ENCODE measurements around the gene MEIOSIN.

DNA sequence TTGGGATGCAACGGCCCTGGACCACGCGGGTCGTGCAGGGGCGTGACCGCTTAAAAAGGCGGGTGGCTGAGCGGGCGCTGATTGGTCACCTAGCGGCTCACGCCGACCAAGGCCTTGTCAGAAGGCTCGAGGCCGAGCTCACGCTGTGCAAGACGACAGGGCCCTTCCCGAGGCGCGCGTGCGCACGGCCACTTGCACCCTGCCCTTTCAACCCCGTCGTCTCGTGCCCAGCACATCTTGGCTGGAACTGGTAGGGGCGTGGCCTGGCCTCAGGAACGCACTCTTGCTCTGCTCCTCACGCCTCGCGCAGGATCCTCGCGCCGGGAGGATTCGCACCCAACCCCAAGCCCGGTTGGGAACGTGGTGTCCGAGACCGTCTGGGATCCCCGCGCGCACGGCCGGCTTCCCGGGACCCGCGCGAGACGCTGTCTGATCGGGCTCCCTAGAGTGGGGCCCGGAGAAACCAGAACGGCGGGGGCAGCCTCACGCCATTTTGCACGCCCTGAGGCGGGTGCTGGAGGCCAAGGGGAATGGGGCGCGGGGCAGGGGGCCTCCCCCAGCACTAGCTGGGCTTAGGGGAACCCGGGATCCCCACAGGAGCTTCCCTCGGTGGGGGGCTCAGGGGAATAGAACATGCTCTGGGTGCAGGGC lies at the start of gene MEIOSIN:
- TF ChIP-seq, protein P1, sequence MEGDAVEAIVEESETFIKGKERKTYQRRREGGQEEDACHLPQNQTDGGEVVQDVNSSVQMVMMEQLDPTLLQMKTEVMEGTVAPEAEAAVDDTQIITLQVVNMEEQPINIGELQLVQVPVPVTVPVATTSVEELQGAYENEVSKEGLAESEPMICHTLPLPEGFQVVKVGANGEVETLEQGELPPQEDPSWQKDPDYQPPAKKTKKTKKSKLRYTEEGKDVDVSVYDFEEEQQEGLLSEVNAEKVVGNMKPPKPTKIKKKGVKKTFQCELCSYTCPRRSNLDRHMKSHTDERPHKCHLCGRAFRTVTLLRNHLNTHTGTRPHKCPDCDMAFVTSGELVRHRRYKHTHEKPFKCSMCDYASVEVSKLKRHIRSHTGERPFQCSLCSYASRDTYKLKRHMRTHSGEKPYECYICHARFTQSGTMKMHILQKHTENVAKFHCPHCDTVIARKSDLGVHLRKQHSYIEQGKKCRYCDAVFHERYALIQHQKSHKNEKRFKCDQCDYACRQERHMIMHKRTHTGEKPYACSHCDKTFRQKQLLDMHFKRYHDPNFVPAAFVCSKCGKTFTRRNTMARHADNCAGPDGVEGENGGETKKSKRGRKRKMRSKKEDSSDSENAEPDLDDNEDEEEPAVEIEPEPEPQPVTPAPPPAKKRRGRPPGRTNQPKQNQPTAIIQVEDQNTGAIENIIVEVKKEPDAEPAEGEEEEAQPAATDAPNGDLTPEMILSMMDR (IDR thresholded peaks at IDR 0.05), result no peak
- TF ChIP-seq MXI1 (IDR thresholded peaks at IDR 0.05; ENCODE audit: low read depth, low read length), result no peak
- no peak for TF ChIP-seq MEF2A (IDR thresholded peaks at IDR 0.05; ENCODE audit: borderline replicate concordance, low read depth)
- TF ChIP-seq, protein P2, sequence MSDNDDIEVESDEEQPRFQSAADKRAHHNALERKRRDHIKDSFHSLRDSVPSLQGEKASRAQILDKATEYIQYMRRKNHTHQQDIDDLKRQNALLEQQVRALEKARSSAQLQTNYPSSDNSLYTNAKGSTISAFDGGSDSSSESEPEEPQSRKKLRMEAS (IDR thresholded peaks at IDR 0.05; ENCODE audit: low read depth), result no peak
- TF ChIP-seq POLR2AphosphoS5 (IDR thresholded peaks at IDR 0.05; ENCODE audit: low read depth, low read length), result no peak

All from SK-N-SH (cell line).